ENCODE measurements around the gene STIM1. TPM values are rescaled to one million over a fixed set of nuclear protein-coding genes. Genes with fewer than 3 reads are reported as not detected.

STIM1 gene
- polyA plus RNA-seq, 3 donors, result 33.1 to 35.1 (median 34.2) TPM

GRCh38 chr11:3909901-3910300 is 54.4 kb downstream of the STIM1 start:
- no peak for DNase-seq (ENCODE audit: low read depth in 3 of 3, low spot score in 2 of 3)

- DNase-seq (ENCODE audit: low read depth in 3 of 3, low spot score in 2 of 3), result no peak
These were observed 56.5 kb downstream of the STIM1 start for GRCh38 chr11:3911908-3912505.

- DNase-seq (ENCODE audit: low read depth in 3 of 3, low spot score in 2 of 3), result no peak
These were observed 58.5 kb downstream of the STIM1 start for GRCh38 chr11:3913921-3914320.

- DNase-seq (ENCODE audit: low read depth in 3 of 3, low spot score in 2 of 3), result no peak
These were observed 59.3 kb downstream of the STIM1 start for GRCh38 chr11:3914805-3915204.

- no peak for DNase-seq (ENCODE audit: low read depth in 3 of 3, low spot score in 2 of 3)
These were observed 61.5 kb downstream of the STIM1 start for GRCh38 chr11:3916962-3917361.

GRCh38 chr11:3920148-3920852 is 64.8 kb downstream of the STIM1 start:
- DNase-seq (ENCODE audit: low read depth in 3 of 3, low spot score in 2 of 3), result no peak

- no peak for DNase-seq (ENCODE audit: low read depth in 3 of 3, low spot score in 2 of 3)
These were observed 66.6 kb downstream of the STIM1 start for GRCh38 chr11:3922056-3922455.

- no peak for DNase-seq (ENCODE audit: low read depth in 3 of 3, low spot score in 2 of 3)
These were observed 70.0 kb downstream of the STIM1 start for GRCh38 chr11:3925513-3925912.

GRCh38 chr11:3926458-3927095 is 71.1 kb downstream of the STIM1 start:
- DNase-seq (ENCODE audit: low read depth in 3 of 3, low spot score in 2 of 3), result no peak

GRCh38 chr11:3927129-3927796 is 71.8 kb downstream of the STIM1 start:
- no peak for DNase-seq (ENCODE audit: low read depth in 3 of 3, low spot score in 2 of 3)

GRCh38 chr11:3929232-3929631 is 73.8 kb downstream of the STIM1 start:
- peak in 1 of 3 donors; percentile 10 for DNase-seq (ENCODE audit: low read depth in 3 of 3, low spot score in 2 of 3)

GRCh38 chr11:3929649-3930048 is 74.2 kb downstream of the STIM1 start:
- peak in 1 of 3 donors; percentile 13 for DNase-seq (ENCODE audit: low read depth in 3 of 3, low spot score in 2 of 3)

- DNase-seq (ENCODE audit: low read depth in 3 of 3, low spot score in 2 of 3), result no peak
These were observed 77.2 kb downstream of the STIM1 start for GRCh38 chr11:3932698-3933097.

GRCh38 chr11:3933165-3933628 is 77.7 kb downstream of the STIM1 start:
- DNase-seq (ENCODE audit: low read depth in 3 of 3, low spot score in 2 of 3), result no peak

GRCh38 chr11:3934658-3935057 is 79.2 kb downstream of the STIM1 start:
- no peak for DNase-seq (ENCODE audit: low read depth in 3 of 3, low spot score in 2 of 3)

- DNase-seq (ENCODE audit: low read depth in 3 of 3, low spot score in 2 of 3), result no peak
These were observed 81.1 kb downstream of the STIM1 start for GRCh38 chr11:3936517-3936916.

- DNase-seq (ENCODE audit: low read depth in 3 of 3, low spot score in 2 of 3), result no peak
These were observed 83.7 kb downstream of the STIM1 start for GRCh38 chr11:3939211-3939610.

GRCh38 chr11:3939651-3940190 is 84.3 kb downstream of the STIM1 start:
- DNase-seq (ENCODE audit: low read depth in 3 of 3, low spot score in 2 of 3), result no peak

GRCh38 chr11:3942160-3942955 is 86.9 kb downstream of the STIM1 start:
- no peak for DNase-seq (ENCODE audit: low read depth in 3 of 3, low spot score in 2 of 3)

GRCh38 chr11:3942956-3943497 is 87.6 kb downstream of the STIM1 start:
- DNase-seq (ENCODE audit: low read depth in 3 of 3, low spot score in 2 of 3), result no peak

Data from right renal cortex interstitium (tissue), 3 donors.